Hematopoietic multipotent progenitor cell treated with erythropoietin and hydrocortisone succinate and interleukin-3 and kit ligand, for 17 days (in vitro differentiated cells): Measurements from ENCODE around the gene C2CD2L.
A peak's percentile ranks its signal among the peaks of the same experiment; 100 is the strongest.
"Not testable (repeated sequence)": the region's sequence is repeated elsewhere in the genome, so short reads cannot be mapped to it uniquely, and the experiment has no call there.

Experiments
- DNase-seq: peaks from one replicate; pipeline ENCODE4 v3.0.0-alpha.2; 2015; ENCODE audit warnings: low spot score

C2CD2L gene

GRCh38 chr11:119115484-119116234, 8.5 kb downstream of the C2CD2L start:
- no peak for DNase-seq

- no peak for DNase-seq
Measured at GRCh38 chr11:119116235-119116594, 9.1 kb downstream of the C2CD2L start.

GRCh38 chr11:119116601-119117000, 9.5 kb downstream of the C2CD2L start:
- no peak for DNase-seq

- no peak for DNase-seq
Measured at GRCh38 chr11:119117004-119117706, 10.0 kb downstream of the C2CD2L start.

- no peak for DNase-seq
Measured at GRCh38 chr11:119118227-119118626, 11.1 kb downstream of the C2CD2L start.

- DNase-seq = no peak
Measured at GRCh38 chr11:119118946-119119345, 11.8 kb downstream of the C2CD2L start.

GRCh38 chr11:119120639-119121007, 13.5 kb downstream of the C2CD2L start:
- DNase-seq = no peak

GRCh38 chr11:119121008-119121810, 14.1 kb downstream of the C2CD2L start, which contains the start of gene HINFP:
TSS of gene HINFP (plus strand) at chr11:119121580. CDS start at chr11:119126945, 5,365 bp downstream.
- peak; percentile 99 for DNase-seq

- no peak for DNase-seq
Measured at GRCh38 chr11:119121811-119122124, 14.6 kb downstream of the C2CD2L start.

- DNase-seq = no peak
Measured at GRCh38 chr11:119125821-119126220, 18.7 kb downstream of the C2CD2L start.

GRCh38 chr11:119126675-119127268, 19.6 kb downstream of the C2CD2L start:
- no peak for DNase-seq

- no peak for DNase-seq
Measured at GRCh38 chr11:119130662-119131061, 23.5 kb downstream of the C2CD2L start.

GRCh38 chr11:119134389-119134978, 27.3 kb downstream of the C2CD2L start:
- peak; percentile 30 for DNase-seq

- DNase-seq = not testable (repeated sequence)
Measured at GRCh38 chr11:119139276-119139675, 32.1 kb downstream of the C2CD2L start.

GRCh38 chr11:119144825-119145486, 37.8 kb downstream of the C2CD2L start:
- peak; percentile 56 for DNase-seq

GRCh38 chr11:119145551-119145950, 38.4 kb downstream of the C2CD2L start:
- no peak for DNase-seq

- no peak for DNase-seq
Measured at GRCh38 chr11:119147604-119148333, 40.6 kb downstream of the C2CD2L start.

- no peak for DNase-seq
Measured at GRCh38 chr11:119148720-119149017, 41.5 kb downstream of the C2CD2L start.

GRCh38 chr11:119149018-119149785, 42.1 kb downstream of the C2CD2L start, which contains the start of gene ABCG4:
TSS of gene ABCG4 (plus strand) at chr11:119149052. CDS start at chr11:119149966, 914 bp downstream.
- DNase-seq = no peak

GRCh38 chr11:119149786-119150275, 42.7 kb downstream of the C2CD2L start:
- DNase-seq = no peak
